HepG2 (cell line): Measurements from ENCODE around the gene METTL26. TPM values are rescaled to one million over a fixed set of nuclear protein-coding genes. Genes with fewer than 3 reads are reported as not detected.

Source experiments
- ATAD3A ChIP-seq: sonication (generic); formaldehyde crosslinking; IDR thresholded peaks from 2 replicates; pipeline ENCODE4 v1.4.0; 2020; ENCODE audit warnings: missing genetic modification reagents
- HMG20B ChIP-seq: conservative IDR thresholded peaks from 2 replicates; pipeline ENCODE4 v1.6.1; 2016; ENCODE audit warnings: missing genetic modification reagents, missing compliant biosample characterization
- MBNL3 ChIP-seq: fragments of 250-450 bp; sonication (Bioruptor Pico); conservative IDR thresholded peaks from 2 replicates; pipeline ENCODE4 v1.8.0; 2022; ENCODE audit warnings: mild to moderate bottlenecking, inconsistent platforms
- NFKBIZ ChIP-seq: IDR thresholded peaks from 2 replicates; pipeline ENCODE4 v1.6.1; 2018; ENCODE audit warnings: missing genetic modification reagents, missing compliant biosample characterization
- TAF15 ChIP-seq: fragments of 200-400 bp; formaldehyde crosslinking; IDR thresholded peaks from one replicate; pipeline ENCODE4 v1.6.1; 2018; ENCODE audit warnings: mild to moderate bottlenecking, low read depth, low read length; ENCODE audit not compliant: poor library complexity, severe bottlenecking
- YY1 ChIP-seq: IDR thresholded peaks from 2 replicates; pipeline ENCODE4 v1.6.1; 2011; ENCODE audit warnings: low read length, low read depth, moderate library complexity, mild to moderate bottlenecking; ENCODE audit not compliant: insufficient read depth, insufficient replicate concordance
- ZNF251 ChIP-seq: sonication (generic); formaldehyde crosslinking; IDR thresholded peaks from 2 replicates; pipeline ENCODE4 v1.9.0; 2021; ENCODE audit warnings: mild to moderate bottlenecking, missing genetic modification reagents
- ZNF468 ChIP-seq: sonication (generic); formaldehyde crosslinking; IDR thresholded peaks from 2 replicates; pipeline ENCODE4 v1.8.0; 2022; ENCODE audit warnings: mild to moderate bottlenecking, moderate library complexity, missing genetic modification reagents
- ZSCAN21 ChIP-seq: sonication (generic); formaldehyde crosslinking; IDR thresholded peaks from 2 replicates; pipeline ENCODE4 v1.8.0; 2022; ENCODE audit warnings: mild to moderate bottlenecking, missing genetic modification reagents, moderate library complexity, borderline replicate concordance
- polyA plus RNA-seq, 8 experiments: library from polyadenylated mRNA; depleted of rRNA in 3 of 8; stranded (reverse) in 7 of 8; unstranded in 1 of 8; fragments of >200 nt; fragmentation: Illumina TruSeq in 4 of 8; extraction: Trizol in 4 of 8; gene quantifications; 2 replicates each; pipeline versions ENCODE4 v1.2.1 to v1.2.3, GENCODE V29; 2011 to 2016; ENCODE audit warnings: low read depth in 4 of 8, missing spikeins in 1 of 8, mixed read lengths in 1 of 8; ENCODE audit not compliant: insufficient read depth in 1 of 8
- total RNA-seq, 5 experiments: library from RNA; depleted of rRNA; stranded (reverse); fragments of >200 nt; fragmentation: Illumina TruSeq; extraction: Trizol; gene quantifications; 2 replicates each; pipeline ENCODE4 v1.2.3, GENCODE V29; 2016; ENCODE audit warnings: low read depth in 1 of 5
- TF ChIP-seq, protein P1 (sequence below): sonication (generic); formaldehyde crosslinking; IDR thresholded peaks from one replicate; pipeline ENCODE4 v1.5.1; 2020; ENCODE audit warnings: mild to moderate bottlenecking, missing genetic modification reagents; ENCODE audit errors: not compliant biosample characterization
- TF ChIP-seq, protein P2 (sequence below): IDR thresholded peaks from 2 replicates; pipeline ENCODE4 v1.6.1; 2012; ENCODE audit warnings: inconsistent platforms
- TF ChIP-seq, protein P3 (sequence below): sonication (generic); formaldehyde crosslinking; IDR thresholded peaks from 2 replicates; pipeline ENCODE4 v1.5.1; 2020; ENCODE audit warnings: missing genetic modification reagents, mild to moderate bottlenecking, borderline replicate concordance
- TF ChIP-seq, protein P4 (sequence below): sonication (generic); formaldehyde crosslinking; IDR thresholded peaks from 2 replicates; pipeline ENCODE4 v1.8.0; 2022; ENCODE audit warnings: mild to moderate bottlenecking, missing genetic modification reagents; ENCODE audit not compliant: insufficient replicate concordance
- TF ChIP-seq, protein P5 (sequence below): sonication (generic); formaldehyde crosslinking; IDR thresholded peaks from 2 replicates; pipeline ENCODE4 v1.8.1; 2022; ENCODE audit warnings: mild to moderate bottlenecking, missing genetic modification reagents

The METTL26 gene
- total and polyA plus RNA-seq, 2 of the 13 experiments (the other 11 are each of a cell fraction or from before 2014, with no cell fraction given): 65.5 to 70.1 TPM

DNA sequence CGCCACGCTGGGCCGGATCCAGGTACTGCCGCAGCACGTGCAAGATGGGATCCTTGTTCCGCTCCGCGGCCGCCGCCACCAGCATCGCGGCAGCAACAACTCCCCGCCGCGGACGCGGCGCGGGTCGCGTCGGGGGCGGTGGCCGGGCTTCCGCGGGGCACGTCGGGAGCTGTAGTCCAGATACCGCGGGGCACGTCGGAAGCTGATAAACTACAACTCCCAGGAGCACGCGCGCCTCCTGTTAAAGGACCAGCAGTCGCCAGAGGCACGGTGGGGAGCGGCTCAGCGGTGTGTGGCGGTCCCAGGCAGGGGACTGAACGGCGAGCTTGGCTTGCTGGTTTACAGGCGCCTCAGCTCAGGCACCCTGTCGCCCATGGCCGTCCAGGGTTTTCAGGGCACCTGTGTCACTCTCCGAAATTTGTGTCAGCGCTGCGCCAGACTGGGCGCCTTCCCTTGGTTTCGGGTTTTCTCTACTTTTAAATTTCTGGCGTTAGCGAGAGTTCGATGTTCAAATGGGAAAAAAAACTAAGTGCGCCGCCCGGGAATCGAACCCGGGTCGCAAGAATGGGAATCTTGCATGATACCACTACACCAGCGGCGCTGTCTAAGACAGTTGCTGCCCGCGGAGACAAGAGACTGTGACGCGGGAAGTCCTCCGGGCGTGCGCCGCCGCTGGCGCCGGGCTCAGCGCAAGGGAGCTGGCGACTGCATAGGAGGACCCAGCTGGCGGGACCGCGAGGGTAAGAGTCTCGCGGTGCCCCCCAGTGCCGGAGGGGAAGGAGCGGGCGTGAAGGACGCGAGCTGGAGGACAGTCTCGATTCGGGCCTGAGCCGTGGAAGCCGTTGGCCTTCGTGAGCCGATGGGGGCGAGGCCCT is at the start of gene METTL26 (continued):
- TF ChIP-seq, protein P1, sequence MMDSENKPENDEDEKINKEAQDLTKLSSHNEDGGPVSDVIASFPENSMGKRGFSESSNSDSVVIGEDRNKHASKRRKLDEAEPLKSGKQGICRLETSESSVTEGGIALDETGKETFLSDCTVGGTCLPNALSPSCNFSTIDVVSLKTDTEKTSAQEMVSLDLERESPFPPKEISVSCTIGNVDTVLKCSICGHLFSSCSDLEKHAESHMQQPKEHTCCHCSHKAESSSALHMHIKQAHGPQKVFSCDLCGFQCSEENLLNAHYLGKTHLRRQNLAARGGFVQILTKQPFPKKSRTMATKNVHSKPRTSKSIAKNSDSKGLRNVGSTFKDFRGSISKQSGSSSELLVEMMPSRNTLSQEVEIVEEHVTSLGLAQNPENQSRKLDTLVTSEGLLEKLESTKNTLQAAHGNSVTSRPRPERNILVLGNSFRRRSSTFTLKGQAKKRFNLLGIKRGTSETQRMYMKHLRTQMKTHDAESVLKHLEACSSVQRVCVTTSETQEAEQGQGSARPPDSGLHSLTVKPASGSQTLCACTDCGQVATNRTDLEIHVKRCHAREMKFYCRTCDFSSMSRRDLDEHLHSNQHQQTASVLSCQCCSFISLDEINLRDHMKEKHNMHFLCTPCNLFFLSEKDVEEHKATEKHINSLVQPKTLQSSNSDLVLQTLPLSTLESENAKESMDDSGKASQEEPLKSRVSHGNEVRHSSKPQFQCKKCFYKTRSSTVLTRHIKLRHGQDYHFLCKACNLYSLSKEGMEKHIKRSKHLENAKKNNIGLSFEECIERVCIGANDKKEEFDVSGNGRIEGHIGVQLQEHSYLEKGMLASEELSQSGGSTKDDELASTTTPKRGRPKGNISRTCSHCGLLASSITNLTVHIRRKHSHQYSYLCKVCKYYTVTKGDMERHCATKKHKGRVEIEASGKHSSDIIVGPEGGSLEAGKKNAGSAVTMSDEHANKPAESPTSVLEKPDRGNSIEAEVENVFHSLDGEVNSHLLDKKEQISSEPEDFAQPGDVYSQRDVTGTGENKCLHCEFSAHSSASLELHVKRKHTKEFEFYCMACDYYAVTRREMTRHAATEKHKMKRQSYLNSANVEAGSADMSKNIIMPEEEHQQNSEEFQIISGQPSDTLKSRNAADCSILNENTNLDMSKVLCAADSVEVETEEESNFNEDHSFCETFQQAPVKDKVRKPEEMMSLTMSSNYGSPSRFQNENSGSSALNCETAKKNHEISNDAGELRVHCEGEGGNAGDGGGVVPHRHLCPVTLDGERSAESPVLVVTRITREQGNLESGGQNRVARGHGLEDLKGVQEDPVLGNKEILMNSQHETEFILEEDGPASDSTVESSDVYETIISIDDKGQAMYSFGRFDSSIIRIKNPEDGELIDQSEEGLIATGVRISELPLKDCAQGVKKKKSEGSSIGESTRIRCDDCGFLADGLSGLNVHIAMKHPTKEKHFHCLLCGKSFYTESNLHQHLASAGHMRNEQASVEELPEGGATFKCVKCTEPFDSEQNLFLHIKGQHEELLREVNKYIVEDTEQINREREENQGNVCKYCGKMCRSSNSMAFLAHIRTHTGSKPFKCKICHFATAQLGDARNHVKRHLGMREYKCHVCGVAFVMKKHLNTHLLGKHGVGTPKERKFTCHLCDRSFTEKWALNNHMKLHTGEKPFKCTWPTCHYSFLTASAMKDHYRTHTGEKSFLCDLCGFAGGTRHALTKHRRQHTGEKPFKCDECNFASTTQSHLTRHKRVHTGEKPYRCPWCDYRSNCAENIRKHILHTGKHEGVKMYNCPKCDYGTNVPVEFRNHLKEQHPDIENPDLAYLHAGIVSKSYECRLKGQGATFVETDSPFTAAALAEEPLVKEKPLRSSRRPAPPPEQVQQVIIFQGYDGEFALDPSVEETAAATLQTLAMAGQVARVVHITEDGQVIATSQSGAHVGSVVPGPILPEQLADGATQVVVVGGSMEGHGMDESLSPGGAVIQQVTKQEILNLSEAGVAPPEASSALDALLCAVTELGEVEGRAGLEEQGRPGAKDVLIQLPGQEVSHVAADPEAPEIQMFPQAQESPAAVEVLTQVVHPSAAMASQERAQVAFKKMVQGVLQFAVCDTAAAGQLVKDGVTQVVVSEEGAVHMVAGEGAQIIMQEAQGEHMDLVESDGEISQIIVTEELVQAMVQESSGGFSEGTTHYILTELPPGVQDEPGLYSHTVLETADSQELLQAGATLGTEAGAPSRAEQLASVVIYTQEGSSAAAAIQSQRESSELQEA (CRISPR knock-in tag): no peak
- TF ChIP-seq TAF15 (no peak), ATAD3A (no peak), ZSCAN21 (peak; percentile 18; the same call in 1 of the 2 replicates), HMG20B (CRISPR knock-in tag) (no peak), MBNL3 (no peak), YY1 (peak; percentile 79), ZNF251 (CRISPR knock-in tag) (no peak), NFKBIZ (CRISPR knock-in tag) (0 out of 2 replicates have a peak, but pooled peaks have one; percentile 40), ZNF468 (peak; percentile 61; the same call in 1 of the 2 replicates)
- TF ChIP-seq, protein P2, sequence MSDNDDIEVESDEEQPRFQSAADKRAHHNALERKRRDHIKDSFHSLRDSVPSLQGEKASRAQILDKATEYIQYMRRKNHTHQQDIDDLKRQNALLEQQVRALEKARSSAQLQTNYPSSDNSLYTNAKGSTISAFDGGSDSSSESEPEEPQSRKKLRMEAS: peak; percentile 96
- TF ChIP-seq, protein P3, sequence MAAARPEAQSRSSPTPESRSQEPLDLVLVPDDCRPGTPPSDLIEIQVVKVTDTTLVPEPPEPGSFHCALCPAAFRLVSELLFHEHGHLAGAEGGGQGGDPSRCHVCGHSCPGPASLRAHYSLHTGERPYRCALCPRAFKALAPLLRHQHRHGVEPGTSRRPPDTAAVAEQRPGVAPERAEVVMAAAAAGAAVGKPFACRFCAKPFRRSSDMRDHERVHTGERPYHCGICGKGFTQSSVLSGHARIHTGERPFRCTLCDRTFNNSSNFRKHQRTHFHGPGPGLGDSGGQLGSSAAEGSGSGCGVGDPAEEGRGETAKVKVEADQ (CRISPR knock-in tag): 0 out of 2 replicates have a peak, but pooled peaks have one; percentile 4
- TF ChIP-seq, protein P4, sequence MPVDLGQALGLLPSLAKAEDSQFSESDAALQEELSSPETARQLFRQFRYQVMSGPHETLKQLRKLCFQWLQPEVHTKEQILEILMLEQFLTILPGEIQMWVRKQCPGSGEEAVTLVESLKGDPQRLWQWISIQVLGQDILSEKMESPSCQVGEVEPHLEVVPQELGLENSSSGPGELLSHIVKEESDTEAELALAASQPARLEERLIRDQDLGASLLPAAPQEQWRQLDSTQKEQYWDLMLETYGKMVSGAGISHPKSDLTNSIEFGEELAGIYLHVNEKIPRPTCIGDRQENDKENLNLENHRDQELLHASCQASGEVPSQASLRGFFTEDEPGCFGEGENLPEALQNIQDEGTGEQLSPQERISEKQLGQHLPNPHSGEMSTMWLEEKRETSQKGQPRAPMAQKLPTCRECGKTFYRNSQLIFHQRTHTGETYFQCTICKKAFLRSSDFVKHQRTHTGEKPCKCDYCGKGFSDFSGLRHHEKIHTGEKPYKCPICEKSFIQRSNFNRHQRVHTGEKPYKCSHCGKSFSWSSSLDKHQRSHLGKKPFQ: peak; percentile 64
- TF ChIP-seq, protein P5, sequence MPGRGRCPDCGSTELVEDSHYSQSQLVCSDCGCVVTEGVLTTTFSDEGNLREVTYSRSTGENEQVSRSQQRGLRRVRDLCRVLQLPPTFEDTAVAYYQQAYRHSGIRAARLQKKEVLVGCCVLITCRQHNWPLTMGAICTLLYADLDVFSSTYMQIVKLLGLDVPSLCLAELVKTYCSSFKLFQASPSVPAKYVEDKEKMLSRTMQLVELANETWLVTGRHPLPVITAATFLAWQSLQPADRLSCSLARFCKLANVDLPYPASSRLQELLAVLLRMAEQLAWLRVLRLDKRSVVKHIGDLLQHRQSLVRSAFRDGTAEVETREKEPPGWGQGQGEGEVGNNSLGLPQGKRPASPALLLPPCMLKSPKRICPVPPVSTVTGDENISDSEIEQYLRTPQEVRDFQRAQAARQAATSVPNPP (CRISPR knock-in tag): 0 out of 2 replicates have a peak, but pooled peaks have one; percentile 45
